ENCODE data around the gene ATAT1. TPM values are rescaled to one million over a fixed set of nuclear protein-coding genes. Genes with fewer than 3 reads are reported as not detected.

Gene ATAT1
- total and polyA plus RNA-seq, 2 of the 13 experiments (the other 11 are each of a cell fraction or from before 2014, with no cell fraction given), result 9.2 to 23.6 TPM

GRCh38 chr6:30617565-30618269, 9.0 kb upstream of the ATAT1 start, which contains the start of gene MRPS18B (continued):
- TF ChIP-seq TAF15 (IDR thresholded peaks at IDR 0.05; ENCODE audit: low read depth, low read length, poor library complexity, severe bottlenecking) (no peak), SIX1 (CRISPR knock-in tag; IDR thresholded peaks at IDR 0.05; ENCODE audit: borderline replicate concordance) (no peak; the same call in 1 of the 2 replicates), DNMT1 (CRISPR knock-in tag; IDR thresholded peaks at IDR 0.05) (no peak), ZBTB7A (CRISPR knock-in tag; IDR thresholded peaks at IDR 0.05) (peak; percentile 72), GPN1 (CRISPR knock-in tag; IDR thresholded peaks at IDR 0.05; ENCODE audit: borderline replicate concordance) (no peak), ATF3 (CRISPR knock-in tag; IDR thresholded peaks at IDR 0.05) (no peak), ZNF160 (CRISPR knock-in tag; IDR thresholded peaks at IDR 0.05) (0 out of 2 replicates have a peak, but pooled peaks have one; percentile 18), NFE2L2 (IDR thresholded peaks at IDR 0.05; ENCODE audit: low read length) (0 out of 2 replicates have a peak, but pooled peaks have one; percentile 7), SUZ12 (IDR thresholded peaks at IDR 0.05; ENCODE audit: low read depth, low read length) (no peak), FOXO4 (CRISPR knock-in tag; conservative IDR thresholded peaks at IDR 0.05) (no peak), PLRG1 (conservative IDR thresholded peaks at IDR 0.05) (no peak), ZNF432 (CRISPR knock-in tag; IDR thresholded peaks at IDR 0.05; ENCODE audit: borderline replicate concordance) (no peak), SP5 (CRISPR knock-in tag; IDR thresholded peaks at IDR 0.05; ENCODE audit: borderline replicate concordance, low read depth) (no peak)
- TF ChIP-seq, protein P1, sequence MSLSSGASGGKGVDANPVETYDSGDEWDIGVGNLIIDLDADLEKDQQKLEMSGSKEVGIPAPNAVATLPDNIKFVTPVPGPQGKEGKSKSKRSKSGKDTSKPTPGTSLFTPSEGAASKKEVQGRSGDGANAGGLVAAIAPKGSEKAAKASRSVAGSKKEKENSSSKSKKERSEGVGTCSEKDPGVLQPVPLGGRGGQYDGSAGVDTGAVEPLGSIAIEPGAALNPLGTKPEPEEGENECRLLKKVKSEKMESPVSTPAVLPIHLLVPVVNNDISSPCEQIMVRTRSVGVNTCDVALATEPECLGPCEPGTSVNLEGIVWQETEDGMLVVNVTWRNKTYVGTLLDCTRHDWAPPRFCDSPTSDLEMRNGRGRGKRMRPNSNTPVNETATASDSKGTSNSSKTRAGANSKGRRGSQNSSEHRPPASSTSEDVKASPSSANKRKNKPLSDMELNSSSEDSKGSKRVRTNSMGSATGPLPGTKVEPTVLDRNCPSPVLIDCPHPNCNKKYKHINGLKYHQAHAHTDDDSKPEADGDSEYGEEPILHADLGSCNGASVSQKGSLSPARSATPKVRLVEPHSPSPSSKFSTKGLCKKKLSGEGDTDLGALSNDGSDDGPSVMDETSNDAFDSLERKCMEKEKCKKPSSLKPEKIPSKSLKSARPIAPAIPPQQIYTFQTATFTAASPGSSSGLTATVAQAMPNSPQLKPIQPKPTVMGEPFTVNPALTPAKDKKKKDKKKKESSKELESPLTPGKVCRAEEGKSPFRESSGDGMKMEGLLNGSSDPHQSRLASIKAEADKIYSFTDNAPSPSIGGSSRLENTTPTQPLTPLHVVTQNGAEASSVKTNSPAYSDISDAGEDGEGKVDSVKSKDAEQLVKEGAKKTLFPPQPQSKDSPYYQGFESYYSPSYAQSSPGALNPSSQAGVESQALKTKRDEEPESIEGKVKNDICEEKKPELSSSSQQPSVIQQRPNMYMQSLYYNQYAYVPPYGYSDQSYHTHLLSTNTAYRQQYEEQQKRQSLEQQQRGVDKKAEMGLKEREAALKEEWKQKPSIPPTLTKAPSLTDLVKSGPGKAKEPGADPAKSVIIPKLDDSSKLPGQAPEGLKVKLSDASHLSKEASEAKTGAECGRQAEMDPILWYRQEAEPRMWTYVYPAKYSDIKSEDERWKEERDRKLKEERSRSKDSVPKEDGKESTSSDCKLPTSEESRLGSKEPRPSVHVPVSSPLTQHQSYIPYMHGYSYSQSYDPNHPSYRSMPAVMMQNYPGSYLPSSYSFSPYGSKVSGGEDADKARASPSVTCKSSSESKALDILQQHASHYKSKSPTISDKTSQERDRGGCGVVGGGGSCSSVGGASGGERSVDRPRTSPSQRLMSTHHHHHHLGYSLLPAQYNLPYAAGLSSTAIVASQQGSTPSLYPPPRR (CRISPR knock-in tag; IDR thresholded peaks at IDR 0.05; ENCODE audit: borderline replicate concordance), result peak; percentile 45; the same call in 1 of the 2 replicates
- TF ChIP-seq, protein P2, sequence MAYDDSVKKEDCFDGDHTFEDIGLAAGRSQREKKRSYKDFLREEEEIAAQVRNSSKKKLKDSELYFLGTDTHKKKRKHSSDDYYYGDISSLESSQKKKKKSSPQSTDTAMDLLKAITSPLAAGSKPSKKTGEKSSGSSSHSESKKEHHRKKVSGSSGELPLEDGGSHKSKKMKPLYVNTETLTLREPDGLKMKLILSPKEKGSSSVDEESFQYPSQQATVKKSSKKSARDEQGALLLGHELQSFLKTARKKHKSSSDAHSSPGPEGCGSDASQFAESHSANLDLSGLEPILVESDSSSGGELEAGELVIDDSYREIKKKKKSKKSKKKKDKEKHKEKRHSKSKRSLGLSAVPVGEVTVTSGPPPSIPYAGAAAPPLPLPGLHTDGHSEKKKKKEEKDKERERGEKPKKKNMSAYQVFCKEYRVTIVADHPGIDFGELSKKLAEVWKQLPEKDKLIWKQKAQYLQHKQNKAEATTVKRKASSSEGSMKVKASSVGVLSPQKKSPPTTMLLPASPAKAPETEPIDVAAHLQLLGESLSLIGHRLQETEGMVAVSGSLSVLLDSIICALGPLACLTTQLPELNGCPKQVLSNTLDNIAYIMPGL (CRISPR knock-in tag; IDR thresholded peaks at IDR 0.05; ENCODE audit: borderline replicate concordance in 1 of 2, low read depth in 1 of 2), result no peak; a peak in 2 of 4 replicates
- TF ChIP-seq, protein P3, sequence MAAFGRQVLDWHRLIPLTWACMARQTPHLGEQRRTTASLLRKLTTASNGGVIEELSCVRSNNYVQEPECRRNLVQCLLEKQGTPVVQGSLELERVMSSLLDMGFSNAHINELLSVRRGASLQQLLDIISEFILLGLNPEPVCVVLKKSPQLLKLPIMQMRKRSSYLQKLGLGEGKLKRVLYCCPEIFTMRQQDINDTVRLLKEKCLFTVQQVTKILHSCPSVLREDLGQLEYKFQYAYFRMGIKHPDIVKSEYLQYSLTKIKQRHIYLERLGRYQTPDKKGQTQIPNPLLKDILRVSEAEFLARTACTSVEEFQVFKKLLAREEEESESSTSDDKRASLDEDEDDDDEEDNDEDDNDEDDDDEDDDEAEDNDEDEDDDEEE (CRISPR knock-in tag; IDR thresholded peaks at IDR 0.05), result peak; percentile 90
- TF ChIP-seq, protein P4, sequence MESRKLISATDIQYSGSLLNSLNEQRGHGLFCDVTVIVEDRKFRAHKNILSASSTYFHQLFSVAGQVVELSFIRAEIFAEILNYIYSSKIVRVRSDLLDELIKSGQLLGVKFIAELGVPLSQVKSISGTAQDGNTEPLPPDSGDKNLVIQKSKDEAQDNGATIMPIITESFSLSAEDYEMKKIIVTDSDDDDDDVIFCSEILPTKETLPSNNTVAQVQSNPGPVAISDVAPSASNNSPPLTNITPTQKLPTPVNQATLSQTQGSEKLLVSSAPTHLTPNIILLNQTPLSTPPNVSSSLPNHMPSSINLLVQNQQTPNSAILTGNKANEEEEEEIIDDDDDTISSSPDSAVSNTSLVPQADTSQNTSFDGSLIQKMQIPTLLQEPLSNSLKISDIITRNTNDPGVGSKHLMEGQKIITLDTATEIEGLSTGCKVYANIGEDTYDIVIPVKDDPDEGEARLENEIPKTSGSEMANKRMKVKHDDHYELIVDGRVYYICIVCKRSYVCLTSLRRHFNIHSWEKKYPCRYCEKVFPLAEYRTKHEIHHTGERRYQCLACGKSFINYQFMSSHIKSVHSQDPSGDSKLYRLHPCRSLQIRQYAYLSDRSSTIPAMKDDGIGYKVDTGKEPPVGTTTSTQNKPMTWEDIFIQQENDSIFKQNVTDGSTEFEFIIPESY (CRISPR knock-in tag; IDR thresholded peaks at IDR 0.05), result no peak
